HK-2 (cell line): Measurements from ENCODE around the gene CFAP20.

Experiments used
- DNase-seq: peaks from one replicate; pipeline ENCODE4 v3.0.0-alpha.2; 2018; ENCODE audit not compliant: unreplicated experiment

Gene CFAP20

GRCh38 chr16:58129097-58129936 lies at the start of gene CFAP20:
TSS of gene CFAP20 (minus strand) at chr16:58129381. CDS start at chr16:58129115, 266 bp downstream.
- DNase-seq: peak; percentile 99

GRCh38 chr16:58177353-58177710 lies 48.2 kb upstream of the CFAP20 start:
- no peak for DNase-seq

GRCh38 chr16:58176608-58177352 lies 47.6 kb upstream of the CFAP20 start:
- no peak for DNase-seq

- DNase-seq: no peak
Observed at GRCh38 chr16:58170223-58170622, 41.0 kb upstream of the CFAP20 start.

GRCh38 chr16:58160855-58161254 lies 31.7 kb upstream of the CFAP20 start:
- DNase-seq: no peak

GRCh38 chr16:58158725-58159124 lies 29.5 kb upstream of the CFAP20 start:
- DNase-seq: no peak

GRCh38 chr16:58157951-58158540 lies 28.9 kb upstream of the CFAP20 start:
- DNase-seq: no peak

GRCh38 chr16:58157239-58157638 lies 28.1 kb upstream of the CFAP20 start:
- no peak for DNase-seq

- no peak for DNase-seq
Observed at GRCh38 chr16:58155839-58156238, 26.7 kb upstream of the CFAP20 start.

GRCh38 chr16:58154345-58154744 lies 25.2 kb upstream of the CFAP20 start:
- no peak for DNase-seq

GRCh38 chr16:58152246-58152868 lies 23.2 kb upstream of the CFAP20 start:
- DNase-seq: no peak

GRCh38 chr16:58148526-58148925 lies 19.3 kb upstream of the CFAP20 start:
- DNase-seq: no peak

GRCh38 chr16:58148099-58148498 lies 18.9 kb upstream of the CFAP20 start:
- DNase-seq: no peak

- no peak for DNase-seq
Observed at GRCh38 chr16:58138852-58139251, 9.7 kb upstream of the CFAP20 start.

GRCh38 chr16:58137581-58137980 lies 8.4 kb upstream of the CFAP20 start:
- no peak for DNase-seq

GRCh38 chr16:58128711-58129096 lies 477 bp downstream of the CFAP20 start:
- no peak for DNase-seq

- no peak for DNase-seq
Observed at GRCh38 chr16:58128181-58128631, 975 bp downstream of the CFAP20 start.

GRCh38 chr16:58127634-58128033 lies 1.5 kb downstream of the CFAP20 start:
- DNase-seq: no peak

- no peak for DNase-seq
Observed at GRCh38 chr16:58127033-58127556, 2.1 kb downstream of the CFAP20 start.

- DNase-seq: no peak
Observed at GRCh38 chr16:58126451-58126961, 2.7 kb downstream of the CFAP20 start.

- no peak for DNase-seq
Observed at GRCh38 chr16:58125781-58126335, 3.3 kb downstream of the CFAP20 start.
